ENCODE results near the gene GPX6. TPM values are rescaled to one million over a fixed set of nuclear protein-coding genes. Genes with fewer than 3 reads are reported as not detected.
"Not testable (repeated sequence)": the region's sequence is repeated elsewhere in the genome, so short reads cannot be mapped to it uniquely, and the experiment has no call there.

GPX6 gene
- total RNA-seq, 1 experiment from 2014 or later, result not detected

- Histone ChIP-seq H4K91ac (ENCODE audit: insufficient read length, low read depth, low read length) (no peak overlapping the region), H3K9ac (ENCODE audit: extremely low read depth, insufficient read length, low read length) (no peak overlapping the region), H2BK5ac (ENCODE audit: insufficient read length, low read length) (no peak overlapping the region), H3K79me2 (ENCODE audit: insufficient read depth, low read length) (no peaks in the 10 kb centered on the region), H3K23ac (ENCODE audit: insufficient read length, low read depth, low read length) (no peak overlapping the region), H2AFZ (ENCODE audit: low read length) (peak overlapping the region; percentile 65), H3K56ac (ENCODE audit: insufficient read length, low read depth, low read length) (no peak overlapping the region), H3K4ac (ENCODE audit: low read depth, low read length) (no peak overlapping the region), H4K20me1 (ENCODE audit: control insufficient read depth, insufficient read depth, insufficient read length) (no peaks in the 10 kb centered on the region), H3K4me2 (ENCODE audit: insufficient read depth, insufficient read length, low read length) (peak overlapping the region; percentile 71), H2AK5ac (ENCODE audit: insufficient read length, low read length) (no peak overlapping the region), H4K8ac (replicated peaks; ENCODE audit: insufficient read length, low read depth, low read length) (no peak overlapping the region), H3K14ac (ENCODE audit: insufficient read depth, low read length) (no peak overlapping the region), H2BK15ac (ENCODE audit: low read depth, low read length) (no peak overlapping the region), H3K9me3 (ENCODE audit: control insufficient read depth, low read depth, low read length) (no peaks in the 10 kb centered on the region), H2BK12ac (ENCODE audit: insufficient read length, low read depth, low read length) (no peak overlapping the region), H3T11ph (ENCODE audit: low read length) (no peak overlapping the region), H3K27me3 (ENCODE audit: insufficient read depth, low read length) (no peaks in the 10 kb centered on the region), H3K79me1 (ENCODE audit: insufficient read depth, low read depth, low read length, poor library complexity, severe bottlenecking) (no peaks in the 10 kb centered on the region), H2BK20ac (ENCODE audit: low read depth, low read length, poor library complexity, severe bottlenecking) (no peak overlapping the region), H2BK120ac (ENCODE audit: low read depth, low read length, poor library complexity, severe bottlenecking) (no peak overlapping the region), H3K27ac (ENCODE audit: insufficient read length, low read depth, low read length) (no peak overlapping the region), H3K18ac (ENCODE audit: insufficient read length, low read depth, low read length) (no peak overlapping the region), H3K4me1 (ENCODE audit: insufficient read depth, low read length) (no peaks in the 10 kb centered on the region), H3K23me2 (ENCODE audit: insufficient read length, low read depth, low read length, poor library complexity, severe bottlenecking) (peaks cover 3% of the 10 kb centered on the region), H4K5ac (ENCODE audit: insufficient read length, low read depth, low read length) (no peak overlapping the region)
- peak overlapping the region; percentile 82 to 95 for H3K4me3 Mint-ChIP-seq
- no peak for DNase-seq
- H3K36me3 Mint-ChIP-seq (ENCODE audit: insufficient read depth in 1 of 3, low read depth in 3 of 3), result no peaks in the 10 kb centered on the region
- TF ChIP-seq CTCF (conservative IDR thresholded peaks at IDR 0.05), result no peak
- H3K9me3 Mint-ChIP-seq, result peaks cover 0 to 2% of the 10 kb centered on the region in 2 experiments; a peak in 1 of 5 replicates
- H3K27me3 Mint-ChIP-seq (ENCODE audit: low read depth), result peaks cover 2% of the 10 kb centered on the region; the same call in 1 of the 2 replicates
- WGBS (ENCODE audit: extremely low coverage, insufficient read length, low lambda C conversion rate), result no CpG with 5 or more reads among the region's 18 CpGs
- H3K27ac Mint-ChIP-seq, result no peak overlapping the region
- H3K4me1 Mint-ChIP-seq, result peaks cover 0 to 2% of the 10 kb centered on the region in 2 experiments; a peak in 2 of 4 replicates
These were observed 41.0 kb downstream of the GPX6 start for GRCh38 chr6:28474441-28475219.

- H3K23me2 ChIP-seq (ENCODE audit: insufficient read length, low read depth, low read length, poor library complexity, severe bottlenecking); H4K20me1 ChIP-seq (ENCODE audit: control insufficient read depth, insufficient read depth, insufficient read length); H3K4me3 Mint-ChIP-seq; H3K56ac ChIP-seq (ENCODE audit: insufficient read length, low read depth, low read length); H3K9me3 Mint-ChIP-seq; H3K4me1 ChIP-seq (ENCODE audit: insufficient read depth, low read length); H4K91ac ChIP-seq (ENCODE audit: insufficient read length, low read depth, low read length); H3K27me3 ChIP-seq (ENCODE audit: insufficient read depth, low read length); DNase-seq; H3K27ac ChIP-seq (ENCODE audit: insufficient read length, low read depth, low read length); H2BK20ac ChIP-seq (ENCODE audit: low read depth, low read length, poor library complexity, severe bottlenecking); H2BK15ac ChIP-seq (ENCODE audit: low read depth, low read length); H3K36me3 Mint-ChIP-seq (ENCODE audit: insufficient read depth in 1 of 3, low read depth in 3 of 3); H2BK12ac ChIP-seq (ENCODE audit: insufficient read length, low read depth, low read length); H3K4me2 ChIP-seq (ENCODE audit: insufficient read depth, insufficient read length, low read length); H3K4me1 Mint-ChIP-seq; H3K18ac ChIP-seq (ENCODE audit: insufficient read length, low read depth, low read length); H3K23ac ChIP-seq (ENCODE audit: insufficient read length, low read depth, low read length); H3K4ac ChIP-seq (ENCODE audit: low read depth, low read length); H4K5ac ChIP-seq (ENCODE audit: insufficient read length, low read depth, low read length); H3T11ph ChIP-seq (ENCODE audit: low read length); H2BK5ac ChIP-seq (ENCODE audit: insufficient read length, low read length); H2AK5ac ChIP-seq (ENCODE audit: insufficient read length, low read length); H3K14ac ChIP-seq (ENCODE audit: insufficient read depth, low read length); H3K9ac ChIP-seq (ENCODE audit: extremely low read depth, insufficient read length, low read length); H4K8ac ChIP-seq (replicated peaks; ENCODE audit: insufficient read length, low read depth, low read length); H2BK120ac ChIP-seq (ENCODE audit: low read depth, low read length, poor library complexity, severe bottlenecking); H3K79me1 ChIP-seq (ENCODE audit: insufficient read depth, low read depth, low read length, poor library complexity, severe bottlenecking); H2AFZ ChIP-seq (ENCODE audit: low read length); H3K79me2 ChIP-seq (ENCODE audit: insufficient read depth, low read length); H3K27ac Mint-ChIP-seq; H3K9me3 ChIP-seq (ENCODE audit: control insufficient read depth, low read depth, low read length): not testable (repeated sequence)
- no CpG with 5 or more reads among the region's 45 CpGs for WGBS (ENCODE audit: extremely low coverage, insufficient read length, low lambda C conversion rate)
- H3K27me3 Mint-ChIP-seq (ENCODE audit: low read depth), result peaks cover 18% of the 10 kb centered on the region
These were observed 46.3 kb downstream of the GPX6 start for GRCh38 chr6:28469153-28469745.

All from H9 (cell line).